ENCODE results near the gene MAP3K12.

Gene MAP3K12

DNA sequence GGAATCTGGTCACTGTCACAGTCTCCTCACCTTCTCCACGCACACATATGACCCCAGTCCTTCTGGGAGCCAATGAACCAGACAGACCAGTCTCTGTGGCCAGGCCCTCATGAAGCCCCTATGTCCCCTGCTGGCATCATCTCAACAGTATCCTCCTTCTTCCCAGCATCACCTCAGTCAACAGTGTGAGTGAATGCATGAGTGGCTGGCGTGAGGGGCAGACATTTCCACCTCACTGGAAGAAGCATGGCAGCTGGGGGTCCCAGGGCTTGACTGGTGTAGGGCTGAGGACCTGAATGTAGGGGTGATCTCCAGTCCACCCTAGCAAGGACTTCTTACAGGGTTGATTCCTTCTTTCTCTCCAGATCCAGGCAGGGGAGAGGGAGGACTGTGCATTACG, 1.8 kb downstream of the MAP3K12 start:
- ChIA-PET POLR2A (no interaction called here), CTCF (interaction anchor here (0.6 to 5.3 kb wide), 6 partner anchors 12 to 173 kb away, joined by 3 to 22 read pairs (median 4); no protein-coding TSS in a partner anchor)
- TF ChIP-seq, protein P1, sequence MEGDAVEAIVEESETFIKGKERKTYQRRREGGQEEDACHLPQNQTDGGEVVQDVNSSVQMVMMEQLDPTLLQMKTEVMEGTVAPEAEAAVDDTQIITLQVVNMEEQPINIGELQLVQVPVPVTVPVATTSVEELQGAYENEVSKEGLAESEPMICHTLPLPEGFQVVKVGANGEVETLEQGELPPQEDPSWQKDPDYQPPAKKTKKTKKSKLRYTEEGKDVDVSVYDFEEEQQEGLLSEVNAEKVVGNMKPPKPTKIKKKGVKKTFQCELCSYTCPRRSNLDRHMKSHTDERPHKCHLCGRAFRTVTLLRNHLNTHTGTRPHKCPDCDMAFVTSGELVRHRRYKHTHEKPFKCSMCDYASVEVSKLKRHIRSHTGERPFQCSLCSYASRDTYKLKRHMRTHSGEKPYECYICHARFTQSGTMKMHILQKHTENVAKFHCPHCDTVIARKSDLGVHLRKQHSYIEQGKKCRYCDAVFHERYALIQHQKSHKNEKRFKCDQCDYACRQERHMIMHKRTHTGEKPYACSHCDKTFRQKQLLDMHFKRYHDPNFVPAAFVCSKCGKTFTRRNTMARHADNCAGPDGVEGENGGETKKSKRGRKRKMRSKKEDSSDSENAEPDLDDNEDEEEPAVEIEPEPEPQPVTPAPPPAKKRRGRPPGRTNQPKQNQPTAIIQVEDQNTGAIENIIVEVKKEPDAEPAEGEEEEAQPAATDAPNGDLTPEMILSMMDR (IDR thresholded peaks at IDR 0.05; ENCODE audit: insufficient read depth, low read length, missing control alignments), result no peak

DNA sequence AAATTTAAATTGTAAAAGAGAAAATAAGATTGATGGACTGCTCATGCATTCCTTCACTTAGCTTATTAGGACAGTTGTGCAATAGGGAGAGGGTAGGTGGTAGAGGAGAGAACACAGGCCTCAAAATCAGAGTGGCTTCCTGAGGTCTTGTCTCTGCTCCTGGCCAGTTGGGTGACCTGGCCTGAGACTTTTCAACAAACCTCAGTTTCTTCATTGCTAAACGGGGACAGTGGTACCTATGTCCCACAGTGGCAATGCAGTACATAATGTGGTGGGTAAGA, 2.6 kb downstream of the MAP3K12 start:
- TF ChIP-seq, protein P1 (IDR thresholded peaks at IDR 0.05; ENCODE audit: insufficient read depth, low read length, missing control alignments), result no peak
- peak overlapping the region; percentile 25; the same call in 1 of the 2 replicates for H3K4me3 ChIP-seq (ENCODE audit: low read depth, low read length)
- ChIA-PET POLR2A (interaction anchor here (1.1 kb wide), 1 partner anchor 10 kb away, joined by 4 read pairs; no protein-coding TSS in a partner anchor), CTCF (interaction anchor here (1.1 to 6.8 kb wide), 4 partner anchors 12 to 172 kb away, joined by 3 to 33 read pairs (median 4); partner anchors contain the start of gene NPFF)
- no peak for DNase-seq (ENCODE audit: low read depth, low spot score)

More for the DNA sequence above, 1.8 kb downstream of the MAP3K12 start:
- H3K4me3 ChIP-seq (ENCODE audit: low read depth, low read length), result no peak overlapping the region
- no peak for DNase-seq (ENCODE audit: low read depth, low spot score)

DNA sequence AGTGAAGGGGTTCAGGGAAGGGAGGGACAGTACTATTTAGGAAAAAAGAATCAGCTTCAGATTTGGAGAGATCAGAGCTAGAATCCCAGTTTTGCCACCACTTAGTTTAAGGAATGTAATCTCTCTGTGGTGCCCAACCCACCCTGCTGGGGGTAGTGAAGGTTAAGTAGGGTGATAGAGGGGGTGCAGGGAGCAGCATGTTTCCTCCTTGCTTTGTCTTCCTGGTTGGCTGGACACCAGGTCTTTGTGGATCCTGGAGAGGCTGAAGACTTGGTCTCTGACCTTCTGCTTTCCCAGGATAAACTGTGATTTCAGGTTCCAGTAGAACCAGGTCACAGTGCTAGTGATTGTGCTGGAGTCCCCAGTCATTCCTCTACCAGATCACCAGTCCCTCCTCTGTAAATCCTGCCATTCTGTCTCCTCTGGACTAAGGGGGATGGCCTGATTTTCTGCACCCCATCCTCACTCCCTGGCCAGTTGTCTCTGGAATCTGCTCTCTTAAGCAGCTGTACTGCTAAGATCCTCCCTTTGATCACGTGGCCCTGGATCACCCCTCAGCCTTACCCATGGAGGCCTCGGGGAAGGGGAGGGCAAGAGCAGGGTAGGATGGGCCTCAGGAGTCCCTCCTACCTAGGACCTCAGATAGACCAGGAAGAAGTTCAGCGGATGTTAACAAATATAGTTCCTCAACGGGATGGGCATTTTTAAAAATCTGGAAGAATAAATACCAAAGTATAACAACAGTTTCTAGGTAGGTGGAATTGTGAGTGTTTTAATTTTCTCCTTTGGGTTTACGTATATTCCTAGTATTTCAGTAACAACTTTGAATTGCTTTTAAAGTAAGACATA, 3.1 kb downstream of the MAP3K12 start:
- TF ChIP-seq, protein P1 (IDR thresholded peaks at IDR 0.05; ENCODE audit: insufficient read depth, low read length, missing control alignments), result no peak
- POLR2A ChIA-PET, result interaction anchor here (1.1 kb wide), 1 partner anchor 10 kb away, joined by 4 read pairs; no protein-coding TSS in a partner anchor
- CTCF ChIA-PET, result interaction anchor here (1.0 to 6.8 kb wide), 5 partner anchors 12 to 172 kb away, joined by 3 to 33 read pairs (median 3); partner anchors contain the start of gene NPFF
- no peak for DNase-seq (ENCODE audit: low read depth, low spot score)
- H3K4me3 ChIP-seq (ENCODE audit: low read depth, low read length), result no peak overlapping the region

DNA sequence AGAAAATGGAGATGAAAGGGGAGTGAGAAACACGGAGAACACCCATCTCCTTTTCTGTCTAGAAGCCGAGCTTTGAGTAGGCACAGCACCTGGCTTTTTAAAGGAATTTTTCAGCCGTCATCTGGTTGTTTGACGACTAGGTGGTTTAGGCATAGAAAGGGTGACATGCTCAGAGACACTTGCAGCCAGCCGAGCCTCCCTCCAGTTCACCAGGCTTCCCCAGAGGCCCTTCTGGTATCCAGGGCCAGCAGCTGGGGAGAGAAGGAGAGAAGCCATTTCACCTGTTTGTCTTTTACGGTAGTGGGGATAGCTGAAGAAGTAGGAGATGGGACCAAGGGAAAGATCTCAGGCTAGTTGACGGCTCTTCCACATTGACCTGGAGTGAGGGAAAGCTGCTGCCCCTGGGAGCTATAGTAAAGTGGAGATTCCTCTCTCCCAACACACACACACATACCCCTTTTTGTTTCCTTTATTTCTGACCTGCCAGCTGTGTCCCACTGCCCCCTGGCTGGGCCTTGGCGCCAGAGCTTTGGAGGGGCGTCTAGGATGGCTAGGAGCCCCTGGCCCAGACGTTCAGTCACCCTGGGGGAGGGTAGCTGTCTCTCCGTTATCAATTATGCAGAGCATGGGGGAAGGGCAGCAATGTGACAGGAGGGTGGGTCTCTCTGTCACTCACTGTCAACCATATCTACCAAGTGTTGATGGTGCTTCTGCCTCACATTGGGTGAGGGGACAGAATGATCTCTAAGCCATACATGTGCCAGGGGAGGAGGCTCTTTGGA, 5.5 kb downstream of the MAP3K12 start:
- ChIA-PET POLR2A (interaction anchor here (1.0 to 1.3 kb wide), 2 partner anchors 11 to 12 kb away, joined by 3 to 4 read pairs; no protein-coding TSS in a partner anchor), CTCF (interaction anchor here (0.8 to 6.8 kb wide), 6 partner anchors 11 to 142 kb away, joined by 3 to 33 read pairs (median 6); partner anchors contain the start of gene NPFF)
- TF ChIP-seq, protein P1 (IDR thresholded peaks at IDR 0.05; ENCODE audit: insufficient read depth, low read length, missing control alignments), result no peak
- peak overlapping the region; percentile 61 for H3K4me3 ChIP-seq (ENCODE audit: low read depth, low read length)
- no peak for DNase-seq (ENCODE audit: low read depth, low spot score)

DNA sequence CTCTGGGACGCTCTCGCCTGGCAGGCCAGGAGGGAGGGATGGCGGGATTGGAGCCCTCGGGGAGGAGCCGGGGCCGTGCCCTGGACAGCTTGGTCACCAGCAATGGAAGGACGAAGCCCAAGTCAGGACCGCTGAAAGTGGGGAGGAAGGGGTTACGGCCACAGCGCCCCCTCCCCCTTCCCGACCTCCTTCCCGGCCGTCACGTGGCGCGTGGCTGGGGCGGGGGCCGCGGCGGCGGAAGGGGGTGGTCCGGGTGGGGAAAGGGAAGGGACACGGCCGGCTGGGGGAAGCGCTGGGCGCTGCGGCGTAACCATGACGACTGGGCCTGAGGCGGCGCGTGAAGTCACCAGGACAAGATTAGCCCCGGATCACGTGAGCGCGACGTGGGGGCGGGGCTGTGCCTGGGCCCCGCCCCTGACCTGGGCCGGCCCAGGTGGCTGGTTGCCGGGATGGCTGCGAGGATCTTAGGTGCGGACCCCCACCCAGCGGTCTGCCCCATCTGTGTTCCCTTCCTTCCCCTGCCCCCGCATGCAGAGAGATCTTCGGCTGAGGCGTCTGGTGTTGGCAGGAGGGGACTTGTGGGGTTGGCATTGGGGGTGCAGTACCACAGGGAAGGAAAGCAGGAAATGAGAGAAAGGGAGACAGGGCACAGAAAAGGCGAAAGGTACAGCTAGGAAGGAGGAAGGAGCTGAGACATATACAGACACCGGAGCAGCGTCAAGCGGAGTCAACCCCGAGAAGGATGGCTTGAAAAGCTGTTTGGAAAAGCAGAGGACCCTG, 6.2 kb downstream of the MAP3K12 start:
- DNase-seq (ENCODE audit: low read depth, low spot score), result no peak
- POLR2A ChIA-PET, result interaction anchor here (0.5 to 2.2 kb wide), 6 partner anchors 8 to 44 kb away, joined by 3 to 17 read pairs (median 4); partner anchors contain the start of gene TARBP2
- CTCF ChIA-PET, result interaction anchor here (1.0 to 6.8 kb wide), 6 partner anchors 11 to 280 kb away, joined by 3 to 33 read pairs (median 6); partner anchors contain the start of gene NPFF
- TF ChIP-seq, protein P1 (IDR thresholded peaks at IDR 0.05; ENCODE audit: insufficient read depth, low read length, missing control alignments), result no peak
- peak overlapping the region; percentile 61 for H3K4me3 ChIP-seq (ENCODE audit: low read depth, low read length)

Data from AG04449 (cell line).